Hepatocyte (in vitro differentiated cells): ENCODE data around the gene TRIM44. TPM values are rescaled to one million over a fixed set of nuclear protein-coding genes. Genes with fewer than 3 reads are reported as not detected.

Experiments used
- DNase-seq: peaks from one replicate; pipeline ENCODE4 v3.0.0-alpha.2; 2016; ENCODE audit warnings: low spot score
- H2AFZ ChIP-seq: fragments of 200-600 bp; sonication (generic); 2 replicates; pipeline ENCODE4 v1.6.0; 2016; ENCODE audit warnings: antibody characterized with exemption, mild to moderate bottlenecking
- H3K27ac ChIP-seq: fragments of 200-600 bp; sonication (generic); 2 replicates; pipeline ENCODE4 v1.5.1; 2016; ENCODE audit warnings: mild to moderate bottlenecking
- H3K27me3 ChIP-seq: fragments of 200-600 bp; sonication (generic); 2 replicates; pipeline ENCODE4 v1.6.1; 2016
- H3K36me3 ChIP-seq: fragments of 200-600 bp; sonication (generic); replicated peaks from 2 replicates; pipeline ENCODE4 v1.5.1; 2016; ENCODE audit warnings: low read depth; ENCODE audit not compliant: insufficient read depth
- H3K4me1 ChIP-seq: fragments of 200-600 bp; sonication (generic); 2 replicates; pipeline ENCODE4 v1.5.1; 2016; ENCODE audit warnings: mild to moderate bottlenecking, moderate library complexity; ENCODE audit not compliant: insufficient read depth
- H3K4me2 ChIP-seq: fragments of 200-600 bp; sonication (generic); 2 replicates; pipeline ENCODE4 v1.6.0; 2016
- H3K4me3 ChIP-seq: fragments of 200-600 bp; sonication (generic); 2 replicates; pipeline ENCODE4 v1.5.1; 2016; ENCODE audit warnings: mild to moderate bottlenecking
- H3K79me2 ChIP-seq: fragments of 200-600 bp; sonication (generic); 2 replicates; pipeline ENCODE4 v1.6.0; 2017; ENCODE audit warnings: mild to moderate bottlenecking
- H3K9me2 ChIP-seq: fragments of 200-600 bp; sonication (generic); replicated peaks from 2 replicates; pipeline ENCODE4 v1.6.0; 2017; ENCODE audit warnings: mild to moderate bottlenecking; ENCODE audit not compliant: insufficient read depth
- H3K9me3 ChIP-seq: fragments of 200-600 bp; sonication (generic); 2 replicates; pipeline ENCODE4 v1.5.1; 2016; ENCODE audit warnings: low read depth, mild to moderate bottlenecking
- H4K20me1 ChIP-seq: fragments of 200-600 bp; sonication (generic); 2 replicates; pipeline ENCODE4 v1.6.0; 2016; ENCODE audit warnings: mild to moderate bottlenecking; ENCODE audit not compliant: insufficient read depth, poor library complexity, severe bottlenecking
- CTCF ChIP-seq: fragments of 200-600 bp; sonication (generic); IDR thresholded peaks from 2 replicates; pipeline ENCODE4 v1.5.1; 2016; ENCODE audit warnings: antibody characterized with exemption, mild to moderate bottlenecking; ENCODE audit not compliant: poor library complexity
- EZH2 ChIP-seq: fragments of 200-600 bp; sonication (generic); IDR thresholded peaks from 2 replicates; pipeline ENCODE4 v1.6.1; 2016; ENCODE audit warnings: antibody characterized with exemption, mild to moderate bottlenecking, borderline replicate concordance
- EZH2phosphoT487 ChIP-seq: fragments of 200-600 bp; sonication (generic); IDR thresholded peaks from one replicate; pipeline ENCODE4 v1.6.1; 2018; ENCODE audit warnings: antibody characterized with exemption, mild to moderate bottlenecking, low read depth, moderate library complexity; ENCODE audit not compliant: unreplicated experiment, severe bottlenecking
- WGBS: methylation state at CpG from one replicate; pipeline ENCODE4 v1.1.6; 2016; ENCODE audit warnings: low lambda C conversion rate; ENCODE audit errors: missing lambda C conversion rate; 5-methylcytosine and 5-hydroxymethylcytosine counted together
- polyA plus RNA-seq: library from polyadenylated mRNA; unstranded; fragments of >200 nt; fragmentation: Nextera tagmentation; extraction: Ambion mirVana; gene quantifications from 2 replicates; pipeline ENCODE4 v1.2.1, GENCODE V29; 2016
- total RNA-seq: library from RNA; depleted of rRNA; stranded (reverse); fragments of >200 nt; gene quantifications from 2 replicates; pipeline ENCODE4 v1.2.3, GENCODE V29; 2014

The TRIM44 gene
- total and polyA plus RNA-seq, 2 experiments from 2014 or later = 20.8 to 43.2 TPM

- WGBS = 83% methylated on average over 1 of the region's 1 CpG
- no peak overlapping the region for H3K4me2 ChIP-seq
- no peaks in the 10 kb centered on the region for H4K20me1 ChIP-seq
- H3K79me2 ChIP-seq = peaks cover 4% of the 10 kb centered on the region
- H2AFZ ChIP-seq = no peak overlapping the region
- H3K4me1 ChIP-seq = no peaks in the 10 kb centered on the region
- no peaks in the 10 kb centered on the region for H3K9me2 ChIP-seq
- no peak overlapping the region for H3K27ac ChIP-seq
- H3K27me3 ChIP-seq = no peaks in the 10 kb centered on the region
- TF ChIP-seq EZH2 (no peak), EZH2phosphoT487 (no peak), CTCF (no peak)
- H3K4me3 ChIP-seq = no peak overlapping the region
- no peaks in the 10 kb centered on the region for H3K36me3 ChIP-seq
- DNase-seq = no peak
- H3K9me3 ChIP-seq = no peaks in the 10 kb centered on the region
Observed at GRCh38 chr11:35798983-35799382, 136.4 kb downstream of the TRIM44 start.

GRCh38 chr11:35799655-35800054 is 137.1 kb downstream of the TRIM44 start:
- no peaks in the 10 kb centered on the region for H3K36me3 ChIP-seq
- DNase-seq = no peak
- H2AFZ ChIP-seq = no peak overlapping the region
- TF ChIP-seq EZH2phosphoT487 (no peak), CTCF (no peak), EZH2 (no peak)
- no peak overlapping the region for H3K27ac ChIP-seq
- H3K79me2 ChIP-seq = peaks cover 4% of the 10 kb centered on the region
- no peak overlapping the region for H3K4me3 ChIP-seq
- H3K9me3 ChIP-seq = no peaks in the 10 kb centered on the region
- no peak overlapping the region for H3K4me2 ChIP-seq
- no peaks in the 10 kb centered on the region for H3K9me2 ChIP-seq
- H4K20me1 ChIP-seq = no peaks in the 10 kb centered on the region
- H3K4me1 ChIP-seq = no peaks in the 10 kb centered on the region
- H3K27me3 ChIP-seq = no peaks in the 10 kb centered on the region
- 94% methylated on average over 3 of the region's 3 CpGs for WGBS

- WGBS = 93% methylated on average over 5 of the region's 5 CpGs
- no peak overlapping the region for H3K4me3 ChIP-seq
- H4K20me1 ChIP-seq = no peaks in the 10 kb centered on the region
- no peaks in the 10 kb centered on the region for H3K9me3 ChIP-seq
- no peak overlapping the region for H2AFZ ChIP-seq
- H3K79me2 ChIP-seq = peaks cover 4% of the 10 kb centered on the region
- no peak overlapping the region for H3K27ac ChIP-seq
- no peaks in the 10 kb centered on the region for H3K9me2 ChIP-seq
- H3K27me3 ChIP-seq = no peaks in the 10 kb centered on the region
- H3K4me2 ChIP-seq = no peak overlapping the region
- no peaks in the 10 kb centered on the region for H3K36me3 ChIP-seq
- DNase-seq = no peak
- TF ChIP-seq CTCF (no peak), EZH2phosphoT487 (no peak), EZH2 (no peak)
- no peaks in the 10 kb centered on the region for H3K4me1 ChIP-seq
Observed at GRCh38 chr11:35800970-35801953, 138.7 kb downstream of the TRIM44 start.
